HG03378 (cell line): ENCODE measurements around the gene NNAT.

Source experiments
- ATAC-seq: cut with Tn5 transposase; IDR thresholded peaks from one replicate; pipeline ENCODE4 v1.9.1; 2021; ENCODE audit warnings: mild to moderate bottlenecking, moderate library complexity; ENCODE audit not compliant: unreplicated experiment

NNAT gene

GRCh38 chr20:37501940-37502339 lies 19.1 kb upstream of the NNAT start:
- ATAC-seq, result no peak

- ATAC-seq, result no peak
Observed at GRCh38 chr20:37502654-37503053, 18.4 kb upstream of the NNAT start.

GRCh38 chr20:37503256-37503927 lies 17.7 kb upstream of the NNAT start:
- ATAC-seq, result no peak

GRCh38 chr20:37504404-37505096 lies 16.5 kb upstream of the NNAT start:
- no peak for ATAC-seq

- ATAC-seq, result no peak
Observed at GRCh38 chr20:37505263-37506151, 15.5 kb upstream of the NNAT start.

- no peak for ATAC-seq
Observed at GRCh38 chr20:37506152-37506725, 14.8 kb upstream of the NNAT start.

GRCh38 chr20:37510226-37510625 lies 10.8 kb upstream of the NNAT start:
- no peak for ATAC-seq

GRCh38 chr20:37511610-37512275 lies 9.3 kb upstream of the NNAT start:
- ATAC-seq, result no peak

GRCh38 chr20:37513779-37514359 lies 7.2 kb upstream of the NNAT start:
- ATAC-seq, result no peak

- ATAC-seq, result no peak
Observed at GRCh38 chr20:37515876-37516275, 5.2 kb upstream of the NNAT start.

- ATAC-seq, result no peak
Observed at GRCh38 chr20:37516811-37517750, 4.0 kb upstream of the NNAT start.

- no peak for ATAC-seq
Observed at GRCh38 chr20:37518059-37518458, 3.0 kb upstream of the NNAT start.

GRCh38 chr20:37518606-37519507 lies 2.2 kb upstream of the NNAT start:
- no peak for ATAC-seq

GRCh38 chr20:37519508-37520418 lies 1.3 kb upstream of the NNAT start:
- ATAC-seq, result no peak

GRCh38 chr20:37520419-37520955 lies 563 bp upstream of the NNAT start:
- no peak for ATAC-seq

GRCh38 chr20:37522260-37523011 lies 1.4 kb downstream of the NNAT start:
- no peak for ATAC-seq
